Panc1 (cell line): Measurements from ENCODE around the gene ACTL6B.

Experiments
- CTCF ChIP-seq: fragments of 450-650 bp; IDR thresholded peaks from 2 replicates; pipeline ENCODE4 v1.5.1; 2017; ENCODE audit warnings: mild to moderate bottlenecking
- POLR2AphosphoS5 ChIP-seq: IDR thresholded peaks from 2 replicates; pipeline ENCODE4 v1.6.1; 2012; ENCODE audit warnings: mild to moderate bottlenecking, low read depth, low read length, moderate library complexity
- REST ChIP-seq, 2 experiments: IDR thresholded peaks; 2 replicates each; pipeline ENCODE4 v1.6.1; 2011 to 2012; ENCODE audit warnings: low read depth in 2 of 2, control low read depth in 1 of 2, low read length in 1 of 2, mild to moderate bottlenecking in 1 of 2, moderate library complexity in 1 of 2; ENCODE audit not compliant: insufficient read depth in 1 of 2
- SIN3A ChIP-seq: IDR thresholded peaks from 2 replicates; pipeline ENCODE4 v1.6.1; 2012; ENCODE audit warnings: low read depth, mild to moderate bottlenecking, low read length, moderate library complexity, borderline replicate concordance; ENCODE audit not compliant: insufficient read depth
- TCF7L2 ChIP-seq: IDR thresholded peaks from 2 replicates; pipeline ENCODE4 v1.6.1; 2011; ENCODE audit warnings: mild to moderate bottlenecking, low read depth, low read length, inconsistent platforms

- TF ChIP-seq REST (IDR thresholded peaks at IDR 0.05; ENCODE audit: insufficient read depth in 1 of 2, low read depth in 2 of 2, low read length in 1 of 2) (no peak), POLR2AphosphoS5 (no peak), CTCF (peak; percentile 37; the same call in 1 of the 2 replicates), SIN3A (no peak), TCF7L2 (no peak)
These were observed 51.0 kb downstream of the ACTL6B start for GRCh38 chr7:100604976-100605911.
